GM21717 (cell line): ENCODE measurements around the gene C1orf159.
"Not testable (repeated sequence)": the region's sequence is repeated elsewhere in the genome, so short reads cannot be mapped to it uniquely, and the experiment has no call there.

Source experiments
- ATAC-seq: cut with Tn5 transposase; IDR thresholded peaks from one replicate; pipeline ENCODE4 v1.9.1; 2021; ENCODE audit warnings: mild to moderate bottlenecking, moderate library complexity; ENCODE audit not compliant: unreplicated experiment

Gene C1orf159

DNA sequence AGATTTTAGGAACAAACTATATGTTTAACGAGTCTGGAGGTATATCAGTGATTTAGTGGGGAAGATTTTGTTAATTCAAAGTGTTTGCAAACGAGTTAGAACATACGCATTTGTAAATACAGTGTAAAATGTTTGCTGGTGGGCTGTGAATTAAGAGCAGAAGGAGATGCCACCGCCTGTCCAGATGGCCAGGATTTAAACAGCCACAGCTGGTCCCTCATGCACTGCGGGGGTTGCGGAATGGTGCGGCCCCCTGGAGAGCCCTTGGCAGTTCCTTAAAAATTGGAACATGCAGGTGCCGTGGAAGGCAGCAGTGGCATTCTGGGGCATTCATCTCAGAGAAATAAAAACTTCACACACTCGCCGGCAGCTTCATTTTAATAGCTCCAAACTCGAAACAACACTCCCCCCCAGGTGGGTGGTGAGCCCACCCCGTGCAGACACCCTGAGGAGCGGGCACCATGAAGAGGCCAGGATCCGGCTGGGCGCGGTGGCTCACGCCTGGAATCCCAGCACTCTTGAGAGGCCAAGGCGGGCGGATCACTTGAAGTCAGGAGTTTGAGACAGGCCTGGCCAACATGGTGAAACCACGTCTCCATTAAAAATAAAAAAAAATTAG lies 3.5 kb upstream of the C1orf159 start:
- ATAC-seq, result no peak

DNA sequence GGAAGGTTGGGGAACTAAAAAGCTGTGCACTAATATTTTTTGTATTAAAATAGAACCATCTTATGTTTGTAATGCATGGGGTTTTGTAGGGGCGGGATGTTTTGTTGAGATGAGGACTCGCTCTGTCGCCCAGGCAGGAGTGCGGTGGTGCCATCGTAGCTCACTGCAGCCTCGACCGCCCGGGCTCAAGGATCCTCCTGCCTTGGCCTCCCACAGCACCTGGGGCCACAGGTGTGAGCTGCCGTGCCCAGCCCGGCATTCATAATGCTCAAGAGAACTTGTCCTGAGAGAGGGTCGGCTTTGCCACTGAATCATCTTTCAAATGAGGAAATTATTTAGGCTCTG lies 3.0 kb upstream of the C1orf159 start:
- ATAC-seq, result no peak

DNA sequence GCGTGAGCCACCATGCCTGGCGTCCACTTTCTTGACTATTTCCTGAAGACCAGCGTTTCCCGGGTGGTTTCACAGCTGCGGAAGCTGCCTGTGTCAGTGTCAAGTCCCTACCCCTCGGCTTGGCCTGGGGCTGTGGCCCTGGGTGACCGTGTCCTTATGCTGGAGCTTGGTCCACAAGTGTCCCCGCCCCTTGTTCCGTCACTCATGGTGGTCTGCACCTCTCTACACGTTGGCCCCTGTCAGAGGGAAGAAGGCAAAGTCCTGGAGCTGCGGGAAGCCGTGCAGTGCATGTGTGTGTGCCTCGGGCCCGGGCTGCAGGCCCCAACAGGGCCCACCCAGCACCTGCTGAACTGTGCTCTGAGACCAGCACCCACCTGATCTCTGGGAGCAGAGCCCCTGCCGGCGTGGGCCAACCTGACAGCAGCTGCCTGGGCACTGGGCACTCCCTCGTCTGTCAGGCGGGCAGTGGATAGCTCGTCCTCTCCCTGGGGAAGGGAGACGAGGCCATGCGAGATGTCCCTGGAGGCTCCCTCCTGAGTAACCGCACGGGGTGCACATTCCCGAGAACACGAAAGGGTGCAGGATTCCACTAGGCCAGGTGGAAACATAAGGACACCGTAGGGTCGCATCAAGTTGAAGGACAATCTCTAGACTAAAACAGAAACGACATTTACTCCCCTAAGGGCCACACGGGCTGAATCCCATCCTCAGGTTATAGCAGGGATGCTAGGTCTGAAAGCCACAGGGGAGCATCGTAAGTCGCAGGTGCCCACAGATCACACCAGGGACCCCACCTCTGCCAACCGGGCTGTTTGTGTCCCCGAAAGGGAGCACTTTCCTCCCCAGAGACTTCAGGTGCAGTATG lies 2.4 kb upstream of the C1orf159 start:
- no peak for ATAC-seq

DNA sequence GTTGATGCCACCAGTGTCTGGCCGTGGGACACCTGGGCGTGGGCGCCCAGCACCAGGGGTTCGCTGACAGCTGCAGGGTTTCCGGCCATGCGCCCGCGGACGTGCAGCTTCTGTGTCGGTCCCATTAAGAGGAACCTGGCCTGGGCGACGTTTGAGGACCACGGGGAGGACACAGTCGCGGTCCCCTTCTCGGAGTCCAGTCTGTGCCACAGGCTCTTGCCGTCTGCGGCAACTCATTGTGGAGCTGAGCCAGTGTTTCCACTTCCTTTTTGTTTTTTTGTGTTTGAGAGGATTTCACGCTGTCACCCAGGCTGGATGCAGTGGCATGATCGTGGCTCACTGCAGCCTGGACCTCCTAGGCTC lies 1.6 kb upstream of the C1orf159 start:
- no peak for ATAC-seq

DNA sequence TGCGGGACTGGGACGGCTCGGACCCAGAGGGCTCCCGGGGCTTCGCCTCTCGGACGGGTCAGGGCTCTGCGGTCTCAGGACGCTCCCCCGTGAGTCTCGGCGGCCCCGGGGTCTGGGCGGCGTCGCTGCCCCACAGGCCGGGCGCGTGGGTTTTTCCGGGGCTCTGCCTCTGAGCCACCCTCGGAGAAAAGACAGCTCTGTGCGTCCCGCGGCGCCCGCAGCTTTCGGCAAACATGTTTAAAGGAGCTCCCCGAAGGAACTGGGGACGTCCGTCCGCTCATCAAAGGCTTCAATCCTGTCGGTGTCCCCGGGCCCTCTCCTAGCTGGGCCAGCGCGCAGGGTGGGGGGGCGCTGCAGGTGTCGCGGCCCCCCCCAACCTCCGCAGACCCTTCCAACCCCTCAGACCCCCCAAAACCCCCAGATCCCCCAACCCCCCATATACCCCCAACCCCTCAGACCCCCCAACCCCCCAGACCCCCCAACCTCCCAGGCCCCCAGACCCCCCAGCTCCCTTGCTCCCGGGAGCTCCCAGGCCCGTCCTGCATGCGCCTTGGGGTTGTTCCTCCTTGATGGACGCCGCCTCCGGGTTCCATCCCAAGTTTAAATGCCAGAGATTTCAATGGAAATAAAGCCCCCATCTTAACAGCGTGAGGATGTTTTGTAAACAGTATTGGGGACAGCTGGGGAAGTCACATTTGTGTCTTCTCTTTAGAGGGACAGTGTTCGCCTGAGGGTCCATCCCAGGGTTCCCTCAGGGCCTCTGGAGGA lies 996 bp upstream of the C1orf159 start:
- ATAC-seq, result no peak

DNA sequence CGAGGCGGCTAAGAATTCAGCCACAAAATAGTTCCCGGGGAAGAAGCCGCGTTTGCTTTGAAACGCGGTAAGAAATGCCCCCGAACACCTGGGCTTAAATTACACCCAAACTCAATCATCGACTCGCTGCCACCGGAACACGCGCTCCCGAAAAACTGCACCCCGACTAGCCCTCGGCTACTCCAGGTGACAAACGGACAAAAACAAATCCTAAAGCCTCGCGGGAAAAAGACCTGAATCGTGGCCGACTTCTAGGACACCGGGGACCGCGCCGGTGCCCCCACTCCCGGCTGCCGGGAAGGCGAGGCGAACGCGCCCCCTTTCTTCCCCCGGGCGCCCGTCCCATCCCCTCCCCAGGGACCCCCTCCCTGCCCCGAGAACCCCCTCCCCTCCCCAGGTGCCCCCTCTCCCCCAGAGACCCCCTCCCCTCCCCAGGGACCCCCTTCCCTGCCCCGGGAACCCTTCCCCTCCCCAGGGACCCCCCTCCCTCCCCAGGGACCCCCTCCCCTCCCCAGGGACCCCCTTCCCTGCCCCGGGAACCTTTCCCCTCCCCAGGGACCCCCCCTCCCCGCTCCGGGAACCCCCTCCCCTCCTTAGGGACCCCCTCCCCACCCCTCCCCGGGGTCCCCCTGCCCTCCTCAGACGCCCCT lies 628 bp downstream of the C1orf159 start:
- no peak for ATAC-seq

DNA sequence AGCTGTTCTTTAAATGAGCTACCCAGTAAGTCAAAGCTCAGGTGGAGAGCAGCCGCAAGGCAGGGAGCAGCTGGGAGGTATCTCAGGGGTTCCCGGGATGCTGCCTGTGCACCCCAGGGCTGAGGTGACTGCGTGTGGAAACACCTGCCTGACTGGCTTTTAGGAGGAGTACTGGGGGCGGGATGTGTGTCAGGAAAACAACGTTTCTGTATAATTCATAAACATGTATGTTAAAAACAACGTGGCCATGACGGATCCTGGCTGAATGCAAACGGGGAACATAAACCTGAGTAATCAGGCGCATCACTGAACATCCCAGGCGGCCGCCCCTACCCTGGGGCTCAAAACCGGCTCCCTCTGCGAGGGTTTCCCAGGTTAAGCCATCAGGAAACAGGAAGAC lies 1.5 kb downstream of the C1orf159 start:
- no peak for ATAC-seq

DNA sequence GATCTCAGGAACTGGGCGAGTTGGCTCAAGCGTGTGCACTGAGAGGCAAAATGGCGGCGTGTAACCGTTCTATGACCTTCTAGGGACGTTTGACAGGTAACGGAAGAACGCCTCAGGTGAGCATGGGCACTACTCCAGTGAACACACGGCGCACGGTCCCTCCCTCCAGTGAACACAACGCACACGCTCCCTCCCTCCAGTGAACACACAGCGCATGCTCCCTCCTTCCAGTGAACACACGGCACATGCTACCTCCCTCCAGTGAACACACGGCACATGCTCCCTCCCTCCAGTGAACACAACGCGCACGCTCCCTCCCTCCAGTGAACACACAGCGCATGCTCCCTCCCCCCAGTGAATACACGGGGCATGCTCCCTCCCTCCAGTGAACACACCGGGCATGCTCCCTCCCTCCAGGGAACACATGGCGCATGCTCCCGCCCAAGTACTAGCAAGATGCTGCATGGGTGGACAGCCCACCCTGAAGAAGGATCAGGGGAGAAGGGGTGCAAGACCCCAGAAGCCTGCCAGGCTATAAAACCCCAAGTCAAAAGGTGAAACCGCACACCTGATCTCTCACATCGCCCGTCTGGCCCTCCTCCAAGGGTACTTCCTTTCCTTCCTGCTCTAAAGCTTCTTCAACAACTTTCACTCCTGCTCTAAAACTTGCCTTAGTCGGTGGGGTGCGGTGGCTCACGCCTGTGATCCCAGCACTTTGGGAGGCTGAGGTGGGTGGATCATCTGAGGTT lies 3.5 kb downstream of the C1orf159 start:
- ATAC-seq, result no peak

DNA sequence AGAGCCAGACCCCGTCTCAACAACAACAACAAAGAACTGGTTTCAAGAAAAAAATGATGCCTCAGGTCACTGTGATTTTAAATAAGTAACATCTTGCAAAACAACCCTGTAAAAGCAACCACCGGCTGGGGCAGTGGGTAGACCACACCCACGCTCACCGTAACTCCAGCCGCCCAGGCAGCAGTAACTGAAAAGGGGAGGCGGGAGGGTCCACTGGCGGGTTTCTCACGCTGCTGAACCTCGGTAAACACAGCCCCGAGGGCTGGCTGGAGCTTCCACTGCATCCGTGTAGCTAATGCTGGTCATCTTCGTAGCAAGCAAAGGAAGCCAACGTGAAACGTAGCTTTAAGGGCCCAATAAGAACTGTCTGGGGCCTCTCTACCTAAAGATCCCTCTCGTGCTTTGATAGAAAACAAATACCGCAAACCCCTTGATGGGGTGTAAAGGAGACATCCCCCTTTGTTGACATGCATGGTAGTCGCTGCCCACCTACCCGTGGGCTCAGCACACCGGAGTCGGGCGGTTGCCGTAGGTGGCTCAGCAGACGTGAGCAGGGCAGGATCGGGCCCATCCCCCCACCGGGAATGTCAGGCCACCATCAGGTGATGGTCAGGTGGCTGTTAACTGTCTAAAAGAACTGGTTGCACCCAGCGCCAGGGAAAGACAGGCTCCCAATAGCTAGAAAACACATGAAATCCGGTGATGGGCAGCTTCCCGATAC lies 4.2 kb downstream of the C1orf159 start:
- ATAC-seq, result no peak

DNA sequence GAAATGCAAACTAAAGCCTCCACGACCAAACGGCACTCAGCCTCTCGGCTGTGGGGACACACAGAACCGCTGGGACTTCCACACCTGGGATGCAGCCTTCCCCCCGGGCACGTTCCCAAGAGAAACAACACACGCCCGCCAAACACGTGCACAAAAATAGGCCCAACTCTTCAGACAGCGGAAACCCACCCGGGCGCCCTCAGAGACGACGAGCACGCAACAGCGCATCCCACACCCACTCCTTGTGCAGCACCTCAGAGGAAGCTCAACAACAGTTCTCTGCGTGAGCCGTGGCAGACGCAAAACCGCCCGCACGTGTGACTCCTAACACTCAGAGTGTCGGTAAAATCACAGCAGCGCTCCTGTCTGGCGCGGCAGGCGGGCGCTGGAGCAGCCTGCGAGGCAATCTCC lies 5.3 kb downstream of the C1orf159 start:
- ATAC-seq, result no peak

DNA sequence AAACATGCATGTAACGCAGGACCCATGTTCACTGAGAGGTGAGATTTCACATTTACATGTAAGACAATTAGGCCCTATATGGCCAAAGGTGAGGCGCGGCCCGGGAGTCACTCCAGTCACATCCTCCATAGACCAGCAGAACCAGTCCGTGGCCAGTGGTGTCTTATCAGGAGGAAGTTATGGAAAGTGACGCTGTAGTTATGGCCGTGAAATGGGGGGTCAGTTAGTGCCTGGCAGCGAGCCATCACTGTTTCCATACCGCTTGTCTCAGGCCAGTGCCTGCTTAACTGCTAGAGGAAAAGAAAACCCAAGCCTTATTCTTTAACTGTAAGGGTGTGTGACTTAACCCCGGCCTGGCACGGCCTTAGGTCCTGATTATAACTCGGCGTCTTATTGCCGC lies 6.1 kb downstream of the C1orf159 start:
- ATAC-seq, result no peak

DNA sequence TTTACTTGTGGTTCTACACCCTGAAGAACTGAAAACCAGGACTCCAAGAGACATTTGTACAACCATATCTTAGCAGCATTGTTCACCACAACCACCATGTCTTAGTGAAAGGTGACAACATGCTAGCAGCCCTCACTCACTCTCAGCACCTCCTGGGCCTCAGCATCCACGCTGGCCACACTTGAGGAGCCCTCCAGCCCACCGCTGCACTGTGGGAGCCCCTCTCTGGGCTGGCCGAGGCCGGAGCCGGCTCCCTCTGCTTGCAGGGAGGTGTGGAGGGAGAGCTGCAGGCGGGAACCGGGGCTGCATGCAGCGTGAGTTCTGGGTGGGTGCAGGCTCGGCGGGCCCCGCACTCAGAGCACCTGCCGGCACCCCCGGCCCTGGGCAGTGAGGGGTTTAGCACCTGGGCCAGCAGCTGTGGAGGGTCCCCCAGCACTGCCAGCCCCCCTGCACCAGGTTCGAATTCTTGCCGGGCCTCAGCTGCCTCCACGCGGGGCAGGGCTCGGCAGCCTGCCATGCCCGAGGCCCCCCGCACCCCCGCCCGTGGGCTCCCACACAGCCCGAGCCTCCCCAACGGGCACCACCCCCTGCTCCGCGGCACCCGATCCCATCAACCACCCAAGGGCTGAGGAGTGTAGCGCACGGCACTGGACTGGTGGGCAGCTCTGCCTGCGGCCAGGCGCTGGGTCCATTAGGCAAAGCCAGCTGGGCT lies 9.2 kb downstream of the C1orf159 start:
- ATAC-seq, result no peak

DNA sequence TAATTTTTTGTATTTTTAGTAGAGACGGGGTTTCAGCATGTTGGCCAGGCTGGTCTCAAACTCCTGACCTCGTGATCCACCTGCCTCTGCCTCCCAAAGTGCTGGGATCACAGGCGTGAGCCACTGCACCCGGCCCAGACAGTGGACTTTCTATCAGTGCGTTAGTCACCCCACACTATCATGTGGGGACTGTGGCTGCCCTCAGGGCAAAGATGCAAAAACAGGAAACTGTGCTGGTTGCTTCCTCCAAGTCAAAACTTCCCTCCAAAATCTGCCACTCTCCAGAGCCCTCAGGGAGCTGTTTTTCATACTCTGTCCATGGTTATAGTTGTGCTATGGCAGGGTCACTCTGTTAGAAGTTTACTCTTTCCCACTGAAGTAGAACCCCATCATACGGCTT lies 11.7 kb downstream of the C1orf159 start:
- not testable (repeated sequence) for ATAC-seq

DNA sequence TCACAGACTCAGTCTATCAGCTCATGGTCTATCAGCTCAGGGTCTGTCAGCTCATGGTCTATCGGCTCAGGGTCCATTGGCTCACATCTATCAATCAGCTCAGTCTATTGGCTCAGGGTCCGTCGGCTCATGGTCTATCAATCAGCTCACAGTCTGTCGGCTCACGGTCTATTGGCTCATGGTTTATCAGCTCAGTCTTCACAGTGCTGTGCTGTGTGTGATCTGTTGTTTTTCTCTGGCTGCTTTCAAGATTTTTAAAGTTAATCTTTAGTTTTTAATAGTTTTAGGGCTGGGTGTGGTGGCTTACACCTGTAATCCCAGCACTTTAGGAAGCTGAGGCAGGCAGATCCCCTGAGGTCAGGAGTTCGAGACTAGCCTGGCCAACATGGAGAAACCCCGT lies 14.4 kb downstream of the C1orf159 start:
- ATAC-seq, result no peak

DNA sequence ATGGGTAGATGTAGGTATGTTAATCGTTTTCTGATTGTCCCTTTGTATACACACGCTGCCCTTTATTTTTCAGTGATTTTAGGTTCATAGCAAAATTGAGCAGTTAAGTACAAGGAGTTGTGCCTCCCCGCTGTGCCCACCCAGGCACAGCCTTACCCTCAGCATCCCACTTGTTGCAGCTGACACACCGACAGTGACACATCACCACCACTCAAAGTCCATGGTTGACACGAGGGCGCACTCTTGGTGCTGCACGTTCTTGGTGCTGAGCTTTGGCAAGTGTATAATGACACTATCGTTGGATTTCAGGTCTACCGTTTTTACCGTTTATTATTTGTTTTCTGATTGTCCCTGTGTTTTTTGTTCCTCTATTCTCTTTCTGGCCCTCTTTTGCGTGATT lies 15.6 kb downstream of the C1orf159 start:
- ATAC-seq, result no peak

DNA sequence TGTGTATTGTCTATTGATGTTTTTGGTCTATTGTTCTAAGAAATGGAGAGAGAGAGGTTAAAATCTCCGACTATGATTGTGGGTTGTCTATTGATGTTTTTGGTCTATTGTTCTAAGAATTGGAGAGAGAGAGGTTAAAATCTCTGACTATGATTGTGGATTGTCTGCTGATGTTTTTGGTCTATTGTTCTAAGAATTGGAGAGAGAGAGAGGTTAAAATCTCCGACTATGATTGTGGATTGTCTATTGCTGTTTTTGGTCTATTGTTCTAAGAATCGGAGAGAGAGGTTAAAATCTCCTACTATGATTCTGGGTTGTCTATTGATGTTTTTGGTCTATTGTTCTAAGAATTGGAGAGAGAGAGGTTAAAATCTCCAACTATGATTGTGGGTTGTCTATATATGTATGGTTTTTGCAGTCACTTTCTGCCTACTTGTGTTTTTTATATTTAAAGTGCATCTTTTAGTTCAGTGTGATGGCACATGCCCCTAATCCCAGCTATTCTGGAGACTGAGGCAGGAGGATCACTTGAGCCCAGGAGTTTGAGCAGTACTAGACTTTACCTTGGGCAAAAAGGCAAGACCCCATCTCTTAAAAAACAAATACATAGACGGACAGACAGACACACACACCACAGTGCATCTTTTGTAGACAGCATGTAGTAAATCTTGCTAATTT lies 16.2 kb downstream of the C1orf159 start:
- ATAC-seq, result no peak

DNA sequence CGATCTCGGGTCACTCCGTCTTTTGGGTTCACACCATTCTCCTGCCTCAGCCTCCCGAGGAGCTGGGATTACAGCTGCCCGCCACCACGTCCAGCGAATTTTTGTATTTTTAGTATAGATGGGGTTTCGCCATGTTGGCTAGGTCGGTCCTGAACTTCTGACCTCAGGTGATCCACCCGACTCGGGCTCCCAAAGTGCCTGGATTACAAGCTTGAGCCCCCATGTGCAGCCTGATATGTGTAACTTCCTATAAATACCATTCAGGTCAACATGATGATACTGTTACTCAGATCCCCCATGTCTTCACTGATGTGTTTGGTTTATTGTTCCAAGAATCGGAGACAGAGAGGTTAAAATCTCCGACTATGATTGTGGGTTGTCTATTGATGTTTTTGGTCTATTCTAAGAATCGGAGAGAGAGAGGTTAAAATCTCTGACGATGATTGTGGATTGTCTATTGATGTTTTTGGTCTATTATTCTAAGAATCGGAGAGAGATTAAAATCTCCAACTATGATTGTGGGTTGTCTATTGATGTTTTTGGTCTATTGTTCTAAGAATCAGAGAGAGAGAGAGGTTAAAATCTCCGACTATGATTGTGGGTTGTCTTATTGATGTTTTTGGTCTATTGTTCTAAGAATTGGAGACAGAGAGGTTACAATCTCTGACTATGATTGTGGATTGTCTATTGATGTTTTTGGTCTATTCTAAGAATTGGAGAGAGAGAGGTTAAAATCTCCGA lies 17.0 kb downstream of the C1orf159 start:
- ATAC-seq, result no peak

DNA sequence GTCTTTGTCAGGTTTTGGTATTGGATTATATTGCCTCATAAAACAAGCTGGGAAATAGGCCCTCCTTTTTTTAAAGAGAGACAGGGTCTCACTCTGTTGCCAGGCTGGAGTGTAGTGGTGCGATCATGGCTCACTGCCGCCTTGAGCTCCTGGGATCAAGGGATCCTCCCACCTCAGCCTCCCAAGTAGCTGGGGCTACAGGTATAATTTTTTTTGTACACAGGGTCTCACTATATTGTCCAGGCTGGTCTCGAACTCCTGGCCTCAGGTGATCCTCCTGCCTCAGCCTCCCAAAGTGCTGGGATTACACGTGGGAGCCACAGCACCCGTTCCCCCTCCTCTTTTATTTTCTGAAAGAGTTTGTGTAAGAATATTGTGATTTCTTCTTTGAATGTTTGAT lies 19.8 kb downstream of the C1orf159 start:
- ATAC-seq, result not testable (repeated sequence)
